HepG2 (cell line): ENCODE data around the gene ENKUR. TPM values are rescaled to one million over a fixed set of nuclear protein-coding genes. Genes with fewer than 3 reads are reported as not detected.

Source experiments
- ATAC-seq: fragments of 200-7000 bp; cut with Tn5 transposase; 3 replicates; pipeline ENCODE4 v1.9.1; 2020; ENCODE audit warnings: mild to moderate bottlenecking, moderate library complexity
- BruUV-seq: library from RNA; stranded (reverse); fragments of 400-500 nt; replicated peaks from 2 replicates; lab custom pipeline; 2021; lab: Mats Ljungman, UMichigan
- CTCF ChIA-PET: fragments of 300-600 bp; formaldehyde crosslinking; extraction: SDS; loops from one replicate; lab custom pipeline; 2021; ENCODE audit warnings: low total read pairs, inconsistent platforms, low intra/inter-chr PET ratio; lab: Yijun Ruan, JAX
- POLR2A ChIA-PET: fragments of 350-600 bp; sonication (Branson Sonifier 250); formaldehyde crosslinking; loops from one replicate; lab custom pipeline; 2020; ENCODE audit warnings: antibody characterized with exemption, inconsistent platforms; lab: Yijun Ruan, JAX
- DNase-seq: peaks from one replicate; pipeline ENCODE4 v3.0.0-alpha.2; 2015; ENCODE audit warnings: low spot score
- FAIRE-seq: peaks from 3 replicates; lab custom pipeline; 2011; peaks lifted over from hg19 to GRCh38; lab: Jason Lieb, UNC
- H2AFZ ChIP-seq: one replicate; pipeline ENCODE4 v1.6.1; 2011; ENCODE audit warnings: low read length, inconsistent platforms
- H3K27ac ChIP-seq: fragments of 300-600 bp; 3 replicates; pipeline ENCODE4 v1.8.0; 2011; ENCODE audit warnings: mixed run types, mild to moderate bottlenecking, mixed read lengths, low read length, inconsistent platforms; ENCODE audit not compliant: insufficient read depth; ENCODE audit errors: extremely low read length
- H3K27me3 ChIP-seq, 2 experiments: fragments of 200-600 bp in 1 of 2; 2 replicates in 1 of 2; 3 replicates in 1 of 2; pipeline versions ENCODE4 v1.6.0 to v1.8.0; 2011; ENCODE audit warnings: low read length in 2 of 2, mild to moderate bottlenecking in 2 of 2, moderate library complexity in 2 of 2, inconsistent platforms in 1 of 2; ENCODE audit not compliant: insufficient read depth in 2 of 2, control insufficient read depth in 1 of 2
- H3K36me3 ChIP-seq, 2 experiments: fragments of 200-600 bp in 1 of 2; replicated peaks in 1 of 2; 2 replicates in 1 of 2; 3 replicates in 1 of 2; pipeline versions ENCODE4 v1.5.1 to v1.8.0; 2011; ENCODE audit warnings: low read length in 2 of 2, inconsistent platforms in 1 of 2; ENCODE audit not compliant: insufficient read depth in 2 of 2, control insufficient read depth in 1 of 2
- H3K4me1 ChIP-seq: 2 replicates; pipeline ENCODE4 v1.5.1; 2012; ENCODE audit warnings: low read length, inconsistent platforms; ENCODE audit not compliant: insufficient read depth
- H3K4me2 ChIP-seq: 2 replicates; pipeline ENCODE4 v1.6.0; 2011; ENCODE audit warnings: low read depth, low read length, inconsistent platforms
- H3K4me3 ChIP-seq, 3 experiments: fragments of 200-600 bp in 1 of 3; sonication (generic), shearing (Covaris generic) in 1 of 3; replicated peaks in 1 of 3; 2 replicates each; pipeline ENCODE4 v1.5.1; 2011 to 2016; ENCODE audit warnings: low read length in 3 of 3, inconsistent platforms in 2 of 3, low read depth in 2 of 3, mild to moderate bottlenecking in 2 of 3, control low read depth in 1 of 3, mixed read lengths in 1 of 3; ENCODE audit not compliant: insufficient read depth in 1 of 3
- H3K79me2 ChIP-seq: one replicate; pipeline ENCODE4 v1.6.1; 2011; ENCODE audit warnings: low read length, inconsistent platforms; ENCODE audit not compliant: insufficient read depth
- H3K9ac ChIP-seq: 2 replicates; pipeline ENCODE4 v1.6.0; 2011; ENCODE audit warnings: mild to moderate bottlenecking, low read depth, low read length, inconsistent platforms; ENCODE audit not compliant: insufficient read depth
- H3K9me3 ChIP-seq: 2 replicates; pipeline ENCODE4 v1.5.1; 2012; ENCODE audit warnings: mild to moderate bottlenecking, low read length
- H4K20me1 ChIP-seq: 2 replicates; pipeline ENCODE4 v1.6.0; 2011; ENCODE audit warnings: inconsistent platforms, mild to moderate bottlenecking, low read length, moderate library complexity; ENCODE audit not compliant: insufficient read depth
- ARNT ChIP-seq: fragments of 450-650 bp; IDR thresholded peaks from 2 replicates; pipeline ENCODE4 v1.6.1; 2017
- ELK4 ChIP-seq: sonication (generic); formaldehyde crosslinking; IDR thresholded peaks from 2 replicates; pipeline ENCODE4 v1.9.0; 2021; ENCODE audit warnings: missing genetic modification reagents, borderline replicate concordance
- FIP1L1 ChIP-seq: fragments of 200-400 bp; formaldehyde crosslinking; IDR thresholded peaks from 2 replicates; pipeline ENCODE4 v1.6.1; 2018; ENCODE audit warnings: low read depth, mild to moderate bottlenecking, low read length, moderate library complexity, borderline replicate concordance; ENCODE audit not compliant: insufficient read depth
- FOXK2 ChIP-seq: fragments of 450-650 bp; IDR thresholded peaks from 2 replicates; pipeline ENCODE4 v1.6.1; 2016
- HMG20B ChIP-seq: conservative IDR thresholded peaks from 2 replicates; pipeline ENCODE4 v1.6.1; 2016; ENCODE audit warnings: missing genetic modification reagents, missing compliant biosample characterization
- HNF4G ChIP-seq, 2 experiments: sonication (generic) in 1 of 2; formaldehyde crosslinking in 1 of 2; IDR thresholded peaks; 2 replicates each; pipeline versions ENCODE4 v1.4.0 to v1.6.1; 2011 to 2020; ENCODE audit warnings: borderline replicate concordance in 2 of 2, low read depth in 2 of 2, mild to moderate bottlenecking in 2 of 2, low read length in 1 of 2, missing genetic modification reagents in 1 of 2, moderate library complexity in 1 of 2
- JARID2 ChIP-seq: sonication (generic); formaldehyde crosslinking; IDR thresholded peaks from 2 replicates; pipeline ENCODE4 v1.8.1; 2023; ENCODE audit warnings: missing genetic modification reagents, inconsistent platforms; ENCODE audit not compliant: insufficient replicate concordance
- PHF21A ChIP-seq: sonication (generic); formaldehyde crosslinking; IDR thresholded peaks from 2 replicates; pipeline ENCODE4 v1.5.0; 2020; ENCODE audit warnings: mild to moderate bottlenecking, missing genetic modification reagents
- SAP130 ChIP-seq: IDR thresholded peaks from 2 replicates; pipeline ENCODE4 v1.6.1; 2016; ENCODE audit warnings: low read depth
- SMC3 ChIP-seq: IDR thresholded peaks from 2 replicates; pipeline ENCODE4 v1.6.1; 2011; ENCODE audit warnings: low read length, improper control_type of control experiment
- STAG1 ChIP-seq: sonication (generic); formaldehyde crosslinking; IDR thresholded peaks from 2 replicates; pipeline ENCODE4 v1.4.0; 2020; ENCODE audit warnings: missing genetic modification reagents
- TBX2 ChIP-seq: sonication (generic); formaldehyde crosslinking; IDR thresholded peaks from 2 replicates; pipeline ENCODE4 v1.5.0; 2020; ENCODE audit warnings: missing genetic modification reagents, mild to moderate bottlenecking, borderline replicate concordance
- ZNF17 ChIP-seq: sonication (generic); formaldehyde crosslinking; IDR thresholded peaks from 2 replicates; pipeline ENCODE4 v1.5.0; 2020; ENCODE audit warnings: mild to moderate bottlenecking, missing genetic modification reagents
- ZNF232 ChIP-seq: sonication (generic); formaldehyde crosslinking; IDR thresholded peaks from 2 replicates; pipeline ENCODE4 v1.4.0; 2020; ENCODE audit warnings: missing genetic modification reagents, borderline replicate concordance
- ZNF280B ChIP-seq: sonication (generic); formaldehyde crosslinking; IDR thresholded peaks from 2 replicates; pipeline ENCODE4 v1.5.0; 2020; ENCODE audit warnings: missing genetic modification reagents, mild to moderate bottlenecking, borderline replicate concordance
- ZNF451 ChIP-seq: sonication (generic); formaldehyde crosslinking; IDR thresholded peaks from 2 replicates; pipeline ENCODE4 v1.5.0; 2020; ENCODE audit warnings: mild to moderate bottlenecking, missing genetic modification reagents
- ZNF570 ChIP-seq: sonication (generic); formaldehyde crosslinking; IDR thresholded peaks from 2 replicates; pipeline ENCODE4 v1.4.0; 2020; ENCODE audit warnings: mild to moderate bottlenecking, missing genetic modification reagents, borderline replicate concordance
- WGBS: methylation state at CpG from one replicate; pipeline ENCODE4 v1.1.6; 2017; ENCODE audit warnings: low lambda C conversion rate; 5-methylcytosine and 5-hydroxymethylcytosine counted together
- in situ Hi-C: cut with HindIII; loops from 2 replicates; pipeline ENCODE4 v1.10.0; 2017; ENCODE audit warnings: low pct_unique_long_range_greater_than_20kb; ENCODE audit not compliant: extremely low pct_ligation_motif_present
- intact Hi-C: fragments of 100-400 bp; cut with micrococcal nuclease; formaldehyde crosslinking; loops from one replicate; pipeline ENCODE4 v1.10.0; 2022; ENCODE audit not compliant: unreplicated experiment
- polyA plus RNA-seq, 8 experiments: library from polyadenylated mRNA; depleted of rRNA in 3 of 8; stranded (reverse) in 7 of 8; unstranded in 1 of 8; fragments of >200 nt; fragmentation: Illumina TruSeq in 4 of 8; extraction: Trizol in 4 of 8; gene quantifications; 2 replicates each; pipeline versions ENCODE4 v1.2.1 to v1.2.3, GENCODE V29; 2011 to 2016; ENCODE audit warnings: low read depth in 4 of 8, missing spikeins in 1 of 8, mixed read lengths in 1 of 8; ENCODE audit not compliant: insufficient read depth in 1 of 8
- total RNA-seq, 5 experiments: library from RNA; depleted of rRNA; stranded (reverse); fragments of >200 nt; fragmentation: Illumina TruSeq; extraction: Trizol; gene quantifications; 2 replicates each; pipeline ENCODE4 v1.2.3, GENCODE V29; 2016; ENCODE audit warnings: low read depth in 1 of 5

ENKUR gene
- total and polyA plus RNA-seq, 2 of the 13 experiments (the other 11 are each of a cell fraction or from before 2014, with no cell fraction given) = 0.15 TPM

GRCh38 chr10:24959382-24959730 lies 56.6 kb downstream of the ENKUR start:
- H3K27ac ChIP-seq = no peak overlapping the region
- FAIRE-seq (no peak), DNase-seq (no peak), ATAC-seq (no peak)
- H3K4me3 ChIP-seq = no peak overlapping the region
- CTCF ChIA-PET = no interaction called here
- H3K36me3 ChIP-seq = no peaks in the 10 kb centered on the region
- H3K9ac ChIP-seq = no peak overlapping the region
- peaks cover 18% of the 10 kb centered on the region for H3K4me1 ChIP-seq
- POLR2A ChIA-PET = no interaction called here
- TF ChIP-seq ZNF232 (CRISPR knock-in tag) = no peak
- no peak for TF ChIP-seq ZNF451 (CRISPR knock-in tag)
- no peak for TF ChIP-seq STAG1 (CRISPR knock-in tag)
- TF ChIP-seq ZNF570 = no peak
- TF ChIP-seq FOXK2 = no peak
- TF ChIP-seq ELK4 (CRISPR knock-in tag) = no peak
- no peak for TF ChIP-seq HNF4G (IDR thresholded peaks at IDR 0.05; ENCODE audit: borderline replicate concordance, low read depth, low read length)
- no peak for TF ChIP-seq HNF4G (CRISPR knock-in tag; IDR thresholded peaks at IDR 0.05; ENCODE audit: borderline replicate concordance, low read depth)
- no peak for TF ChIP-seq PHF21A
- TF ChIP-seq HMG20B (CRISPR knock-in tag) = no peak
- no peak for TF ChIP-seq ZNF280B (CRISPR knock-in tag)
- no peak for TF ChIP-seq SMC3
- no peak for TF ChIP-seq FIP1L1
- TF ChIP-seq ZNF17 = no peak
- TF ChIP-seq TBX2 (CRISPR knock-in tag) = no peak
- TF ChIP-seq JARID2 (CRISPR knock-in tag) = no peak
- TF ChIP-seq ARNT = no peak
- no peak for TF ChIP-seq SAP130
- in situ Hi-C loops (no loop called here), intact Hi-C loops (no loop called here)
- no TSS peak for BruUV-seq
- H3K4me2 ChIP-seq = no peak overlapping the region
- H4K20me1 ChIP-seq = no peaks in the 10 kb centered on the region
- H3K27me3 ChIP-seq = no peaks in the 10 kb centered on the region
- no peak overlapping the region for H2AFZ ChIP-seq
- WGBS = 44% methylated on average over 3 of the region's 3 CpGs
- H3K9me3 ChIP-seq = no peaks in the 10 kb centered on the region
- no peaks in the 10 kb centered on the region for H3K79me2 ChIP-seq
